OCI-M1 (cell line): ENCODE measurements around the gene RALGAPA2.

Experiments
- DNase-seq: peaks from one replicate; lab custom pipeline; 2025; lab: John Stamatoyannopoulos, UW

RALGAPA2 gene

DNA sequence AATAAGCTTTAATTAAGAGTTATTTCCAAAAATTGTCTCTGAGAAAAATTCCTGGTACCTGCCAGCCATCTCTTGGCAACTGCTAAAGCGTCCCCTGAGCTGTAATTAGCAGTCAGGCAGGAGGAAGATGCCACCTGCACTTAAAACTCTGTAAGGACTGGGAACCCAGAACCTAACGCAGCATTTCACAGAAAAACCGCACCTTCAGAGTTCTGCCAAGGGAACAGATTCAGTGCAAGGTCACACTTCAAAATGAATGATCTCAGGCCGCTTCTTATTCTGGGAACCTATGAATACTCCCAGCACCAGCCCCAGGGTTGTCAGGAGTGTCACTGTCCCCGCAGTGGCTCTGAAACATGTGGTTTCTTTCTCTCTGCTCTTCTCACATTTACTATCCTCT lies 307.8 kb downstream of the RALGAPA2 start:
- no peak for DNase-seq

DNA sequence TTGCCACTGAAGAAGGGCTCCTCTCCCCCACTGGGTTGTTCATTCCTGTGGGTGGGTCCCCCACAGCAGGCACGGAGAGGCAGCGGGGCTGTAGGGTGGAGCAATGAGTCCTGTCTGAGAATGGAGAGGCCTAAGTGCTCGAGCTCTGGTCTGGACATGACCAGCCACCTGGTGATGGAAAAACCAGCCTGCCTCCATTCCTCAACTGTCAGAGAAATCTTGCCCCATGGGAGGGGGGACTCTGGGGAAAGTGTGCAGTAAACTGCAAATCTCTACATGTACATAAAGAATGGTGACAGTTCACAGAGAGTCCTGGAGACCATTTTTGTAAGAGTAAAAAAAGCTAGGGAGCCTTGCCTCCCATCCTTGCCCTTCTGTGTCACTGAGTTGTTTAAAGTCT lies 310.5 kb downstream of the RALGAPA2 start:
- no peak for DNase-seq

DNA sequence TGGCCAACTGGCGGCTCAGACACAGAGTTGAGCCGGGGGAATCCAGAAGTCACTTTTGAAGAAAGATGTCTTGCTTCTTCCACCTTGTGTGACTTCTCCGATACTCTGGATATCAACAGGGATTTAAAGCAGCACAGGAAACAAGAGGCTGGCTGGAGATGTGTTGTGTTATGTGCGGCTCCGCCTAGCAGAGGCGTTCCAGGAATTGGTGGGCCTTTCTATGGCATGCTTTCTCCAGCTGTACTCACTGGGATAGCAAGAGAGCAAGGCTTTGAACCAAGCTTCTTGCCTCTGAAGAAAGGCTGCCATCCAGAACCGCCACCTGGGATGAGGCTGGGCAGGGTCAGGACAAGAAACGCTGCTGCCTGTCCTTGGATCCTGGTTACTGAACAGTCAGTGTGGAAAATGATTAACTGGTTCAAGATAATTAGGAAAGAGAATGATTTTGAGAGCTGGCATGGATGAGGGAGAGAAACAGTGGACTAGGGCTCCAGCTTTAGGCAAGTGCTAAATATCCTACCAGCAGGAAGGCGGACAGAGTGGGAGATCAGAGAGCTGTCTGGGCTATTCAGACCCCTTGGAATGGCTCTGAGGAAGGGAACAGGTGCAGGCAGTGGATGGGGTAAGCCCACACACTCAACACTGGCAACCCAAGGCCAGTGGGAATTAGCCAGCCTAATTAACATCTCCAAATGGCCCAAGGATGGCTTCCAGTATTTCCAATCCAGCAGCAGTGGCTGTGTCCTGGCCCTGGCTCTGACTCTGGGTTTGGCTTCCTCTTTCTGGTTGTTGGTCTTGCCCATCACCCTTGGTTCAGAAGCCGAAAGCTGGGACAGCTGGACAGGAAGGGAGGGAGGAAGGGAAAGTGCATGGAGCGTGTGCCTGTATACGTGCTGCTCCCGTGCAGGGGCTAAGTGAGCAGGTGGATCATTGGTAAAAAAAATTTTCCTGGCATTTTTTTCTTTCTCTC lies 312.6 kb downstream of the RALGAPA2 start:
- no peak for DNase-seq

DNA sequence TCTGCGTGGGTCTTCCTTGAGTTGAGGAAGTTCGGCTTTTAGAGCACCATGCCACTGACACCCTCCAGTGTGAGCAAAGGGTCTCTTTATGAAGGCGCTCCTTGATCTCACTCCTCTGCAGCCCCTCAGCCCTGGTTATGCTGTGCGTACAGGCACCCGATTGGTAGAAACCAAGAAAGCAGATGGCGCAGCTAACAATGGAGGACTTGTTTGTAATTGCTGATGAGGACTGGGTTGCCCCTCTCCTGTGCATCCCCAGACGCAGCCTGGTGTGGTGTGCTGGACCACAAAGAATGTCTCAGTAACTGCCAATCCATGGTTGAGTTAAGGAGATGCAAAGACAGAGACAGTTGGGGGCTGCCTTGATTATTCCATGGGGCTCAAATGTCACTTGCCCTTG lies 314.3 kb downstream of the RALGAPA2 start:
- DNase-seq = no peak

DNA sequence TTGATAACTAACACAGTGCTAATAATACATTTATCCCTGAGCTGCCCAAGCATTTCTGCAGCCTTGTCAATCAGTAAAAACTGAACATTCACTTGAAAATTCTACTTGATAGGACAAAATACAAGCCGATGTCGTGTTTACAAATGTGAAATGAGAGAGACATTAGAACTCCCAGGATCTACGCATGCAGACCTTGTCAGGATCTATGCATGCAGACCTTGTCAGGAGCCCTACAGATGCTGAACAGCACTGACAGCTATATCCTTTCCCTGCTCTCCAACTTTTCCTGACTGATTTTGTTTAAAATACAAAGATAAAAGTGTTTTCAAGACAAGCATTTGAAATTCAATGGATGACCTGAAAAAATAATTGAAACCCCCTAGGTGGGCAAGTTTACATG lies 315.6 kb downstream of the RALGAPA2 start:
- DNase-seq = no peak

DNA sequence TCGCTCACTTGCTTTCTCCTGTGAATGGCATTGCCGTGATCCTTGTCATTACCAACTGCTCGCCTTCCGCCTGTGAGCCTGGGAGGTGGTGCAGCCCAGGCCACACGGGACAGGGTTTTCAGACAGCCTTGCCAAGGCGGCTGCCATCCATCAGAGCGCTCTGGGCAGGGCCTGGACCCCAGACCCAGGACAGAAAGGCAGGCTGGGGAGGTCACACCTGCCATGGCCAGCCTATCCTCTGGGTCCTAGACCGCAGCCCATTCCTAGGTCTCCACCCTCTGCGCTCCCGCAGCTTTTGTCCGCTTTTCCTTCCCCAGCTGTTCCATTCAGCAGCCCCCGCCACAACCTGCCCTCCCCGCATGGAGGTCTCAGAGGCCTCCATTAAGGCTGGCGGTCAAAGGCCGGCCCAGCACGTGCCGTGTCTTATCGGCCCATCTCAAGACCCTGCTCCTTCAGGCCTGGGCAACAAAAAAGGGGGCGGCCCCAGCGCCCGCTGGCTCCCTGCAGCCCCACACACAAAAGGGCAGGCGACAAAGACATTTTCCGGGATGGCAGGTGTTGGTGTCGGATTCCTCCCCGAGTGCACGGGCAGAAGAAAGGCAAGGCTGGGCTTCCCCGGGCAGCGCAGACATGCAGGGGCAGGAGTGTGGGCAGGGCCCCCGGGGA lies 316.4 kb downstream of the RALGAPA2 start:
- no peak for DNase-seq

DNA sequence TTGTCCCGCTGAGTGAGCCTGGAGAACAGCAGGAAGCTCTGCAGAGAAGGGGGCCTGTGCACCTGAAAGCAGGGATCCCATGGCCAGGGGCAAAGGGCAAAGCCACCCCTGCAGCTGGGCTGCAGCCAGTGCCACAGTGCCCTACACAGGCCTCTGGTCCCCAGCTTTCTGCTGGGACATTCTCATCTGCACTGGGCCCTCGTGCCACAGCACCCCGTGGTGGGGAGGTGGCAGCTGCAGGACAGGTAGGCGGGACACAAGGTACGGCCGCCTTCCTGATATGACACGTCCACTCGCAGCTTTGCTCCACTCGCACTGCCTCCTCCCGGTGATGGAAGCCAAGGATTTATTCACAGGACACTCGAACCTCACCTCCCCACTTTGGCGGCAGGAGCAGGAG lies 317.4 kb downstream of the RALGAPA2 start:
- DNase-seq = no peak

DNA sequence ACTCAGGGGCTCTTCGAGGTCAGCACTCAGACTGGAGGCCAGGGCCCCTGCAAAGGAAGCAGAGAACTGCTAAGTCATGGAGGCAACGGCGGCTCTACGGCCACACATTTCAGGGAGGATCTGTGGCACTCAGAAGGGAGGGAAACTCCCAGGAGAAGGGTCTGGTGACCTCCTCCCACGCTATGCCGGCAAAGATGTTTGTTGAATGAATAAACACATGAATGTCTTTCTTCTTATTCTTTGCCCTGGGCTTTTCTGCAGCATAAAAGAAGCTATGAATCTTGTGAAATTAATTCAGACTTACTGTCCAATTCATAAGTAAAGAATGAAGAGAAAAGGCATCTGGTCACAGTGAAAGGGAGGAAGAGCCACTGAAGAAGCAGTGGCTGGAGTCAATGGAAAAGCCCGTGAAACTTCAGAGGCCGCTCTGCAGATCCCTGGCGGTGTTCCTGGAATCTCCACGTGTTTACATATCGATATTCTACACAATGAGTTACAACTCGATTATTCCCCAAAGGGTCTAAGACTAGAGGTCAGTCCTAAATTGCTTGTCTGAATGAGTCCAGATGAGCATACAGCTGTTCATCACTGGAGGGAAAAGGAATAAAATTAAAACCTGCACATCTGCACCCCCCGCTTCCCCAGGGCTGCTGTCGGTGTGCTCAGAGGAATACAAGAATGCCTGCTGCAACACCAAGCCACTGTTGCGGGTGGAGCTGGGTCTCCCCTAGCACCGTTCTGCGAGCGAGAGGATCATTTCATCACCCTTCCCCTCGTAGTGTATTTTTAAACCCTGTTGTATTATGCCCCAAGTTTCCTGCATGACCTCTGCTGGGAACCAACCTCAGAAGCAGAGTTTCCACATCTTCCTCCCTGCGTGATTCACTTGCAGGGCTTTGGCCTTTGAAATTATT lies 319.0 kb downstream of the RALGAPA2 start:
- DNase-seq = peak; percentile 69

DNA sequence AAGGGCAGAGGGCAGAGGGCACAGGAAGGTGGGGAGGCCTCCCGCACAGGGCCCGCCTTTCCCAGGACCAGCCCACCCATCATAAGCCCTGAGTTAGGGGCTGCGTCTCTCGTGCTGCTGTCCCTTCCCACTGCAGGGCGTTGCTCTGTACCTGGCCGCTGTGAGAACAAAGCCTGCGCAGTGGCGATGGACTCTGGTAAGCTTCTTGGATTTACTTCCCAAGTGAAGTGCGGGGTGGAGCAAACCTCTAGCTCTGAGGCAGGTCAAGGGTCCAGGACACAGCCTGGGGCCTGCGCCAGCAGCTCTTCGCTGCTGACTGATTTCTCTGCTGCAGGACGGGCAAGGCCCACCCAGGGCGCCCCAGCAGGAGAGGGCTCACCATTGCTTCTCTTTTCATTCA lies 320.7 kb downstream of the RALGAPA2 start:
- DNase-seq = no peak

DNA sequence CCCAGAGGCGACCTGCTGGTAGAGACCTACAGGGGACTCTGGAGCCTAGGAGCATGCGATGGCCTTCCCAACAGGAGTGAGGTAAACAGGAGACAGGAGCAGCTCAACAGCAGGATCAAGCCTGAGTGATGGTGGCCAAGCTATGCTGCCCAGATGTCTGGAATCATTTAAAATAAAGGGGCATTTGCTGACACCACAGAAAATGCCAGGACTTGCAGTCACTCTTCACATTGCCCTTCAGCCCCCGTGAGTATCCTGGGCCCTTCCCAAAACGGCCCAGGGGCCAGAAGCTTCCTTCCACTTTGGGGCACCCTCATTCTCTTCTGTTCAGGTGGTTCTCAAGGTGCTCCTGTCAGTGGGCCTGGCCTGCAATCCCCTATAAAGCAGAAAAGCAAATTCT lies 321.3 kb downstream of the RALGAPA2 start:
- DNase-seq = no peak

DNA sequence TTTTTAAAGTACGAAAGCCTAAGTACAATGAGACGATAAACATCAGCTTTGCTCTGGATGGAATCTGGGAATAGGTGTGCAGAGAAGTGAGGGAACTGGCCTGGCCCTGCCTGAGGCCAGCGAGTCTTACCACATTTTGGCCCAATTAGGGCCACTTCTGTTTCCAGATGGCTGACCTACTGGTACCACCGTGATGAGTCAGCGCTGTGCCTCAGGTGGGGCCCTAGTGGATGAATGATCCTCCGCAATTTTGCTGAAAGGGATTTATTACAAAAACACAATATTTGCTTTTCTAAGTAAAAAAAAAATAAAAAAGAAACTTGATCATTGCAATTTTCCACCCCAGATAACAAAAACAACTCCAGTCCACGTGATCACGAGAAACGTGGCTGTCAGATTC lies 322.1 kb downstream of the RALGAPA2 start:
- no peak for DNase-seq

DNA sequence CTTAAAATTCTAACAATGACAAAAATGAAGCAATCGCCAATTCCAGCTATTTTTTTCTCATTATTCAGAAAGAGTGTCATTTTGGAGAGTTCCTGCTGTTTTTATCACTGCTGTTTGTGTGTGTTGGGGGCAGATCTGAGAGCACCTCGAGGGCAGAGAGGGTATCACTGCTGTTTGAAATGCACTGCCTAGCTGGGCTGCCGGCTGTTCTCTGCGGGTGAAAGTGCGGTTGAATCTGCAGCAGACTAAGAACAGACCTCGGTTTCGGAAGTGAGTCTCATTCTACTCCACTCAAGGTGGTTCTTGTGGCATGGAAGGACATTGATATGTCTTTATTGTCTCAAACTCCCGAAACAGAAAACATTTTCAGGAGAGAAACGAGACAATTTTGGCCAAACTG lies 326.3 kb downstream of the RALGAPA2 start:
- no peak for DNase-seq

DNA sequence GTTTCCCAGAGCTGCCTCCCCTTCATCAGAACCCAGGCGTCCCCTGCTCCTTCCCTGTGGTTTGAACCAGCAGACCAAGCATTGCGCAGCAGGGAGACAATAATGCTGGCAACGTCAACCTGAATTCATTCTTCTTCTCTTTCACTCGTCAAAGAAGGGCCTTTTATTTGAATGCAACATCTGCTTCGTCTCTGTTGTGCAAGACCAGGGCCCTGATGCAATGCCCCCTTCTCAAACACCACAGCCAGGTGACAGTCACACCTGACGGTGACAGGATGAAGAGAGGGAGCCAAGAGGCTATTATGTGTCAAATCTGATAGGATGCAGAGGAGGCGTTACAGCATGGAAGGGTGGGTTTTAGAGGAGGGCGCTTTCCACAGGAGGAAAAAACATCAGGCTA lies 336.6 kb downstream of the RALGAPA2 start:
- DNase-seq = no peak

DNA sequence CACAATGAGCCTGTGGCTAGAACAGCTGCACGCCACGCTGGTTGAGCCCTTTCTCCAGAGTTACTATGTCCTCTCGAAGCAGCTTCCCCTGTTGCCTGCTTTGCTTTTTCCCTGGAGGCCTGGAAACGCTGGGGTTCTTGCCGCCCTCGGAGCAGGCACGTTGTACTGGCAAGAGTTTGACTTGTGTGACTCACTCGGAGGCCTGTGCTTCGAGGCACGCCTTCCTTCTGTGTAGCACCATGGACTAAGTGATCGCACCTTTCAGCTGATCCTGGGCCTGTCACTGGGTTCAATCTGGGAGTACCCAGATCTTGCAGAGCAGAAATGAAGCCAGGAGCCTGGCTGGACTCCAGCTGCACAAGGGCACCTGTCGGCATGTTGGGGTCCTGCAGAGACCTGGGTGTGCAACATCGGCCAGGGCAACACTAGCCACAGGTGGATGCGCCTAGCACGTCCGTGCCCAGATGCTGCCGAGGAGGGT lies 339.3 kb downstream of the RALGAPA2 start:
- DNase-seq = no peak

DNA sequence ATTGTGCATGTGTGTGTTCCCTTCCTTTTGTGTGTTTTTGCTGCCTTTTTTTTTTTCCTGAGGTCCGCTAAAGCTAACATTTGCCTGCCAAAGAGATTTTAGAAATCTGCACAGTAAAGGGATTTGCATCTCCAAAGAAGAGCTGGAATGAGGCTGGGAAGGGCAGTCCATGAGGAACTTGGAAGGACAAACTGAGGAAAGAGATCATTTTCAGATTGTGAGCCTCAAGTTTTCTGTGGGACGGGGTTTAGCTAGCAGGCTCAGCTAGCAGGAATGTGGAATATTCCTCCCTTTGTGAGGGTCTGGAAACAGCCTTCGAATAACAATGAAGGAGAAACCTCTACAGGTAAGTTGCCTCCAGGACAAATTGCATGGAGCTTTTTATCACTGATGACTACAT lies 340.8 kb downstream of the RALGAPA2 start:
- DNase-seq = no peak

DNA sequence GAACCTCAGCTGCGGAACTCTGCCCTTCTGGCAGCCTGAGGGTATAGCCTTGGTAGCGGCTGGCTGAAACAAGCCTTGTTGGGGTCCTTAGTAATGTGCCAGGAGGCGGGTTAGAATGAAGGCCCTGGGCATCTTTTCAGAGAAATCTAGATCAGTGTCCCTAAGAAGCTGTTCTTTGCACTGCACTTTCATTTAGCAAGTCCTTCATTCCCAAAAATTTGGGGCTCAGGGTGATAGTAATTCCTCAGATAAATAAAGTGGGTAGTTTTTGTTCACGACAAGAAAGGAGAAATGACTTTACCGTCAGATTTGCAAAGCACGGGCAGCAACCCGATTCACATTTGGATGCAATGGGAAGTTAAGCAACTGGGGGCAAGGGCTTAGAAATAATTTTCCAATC lies 341.4 kb downstream of the RALGAPA2 start:
- no peak for DNase-seq

DNA sequence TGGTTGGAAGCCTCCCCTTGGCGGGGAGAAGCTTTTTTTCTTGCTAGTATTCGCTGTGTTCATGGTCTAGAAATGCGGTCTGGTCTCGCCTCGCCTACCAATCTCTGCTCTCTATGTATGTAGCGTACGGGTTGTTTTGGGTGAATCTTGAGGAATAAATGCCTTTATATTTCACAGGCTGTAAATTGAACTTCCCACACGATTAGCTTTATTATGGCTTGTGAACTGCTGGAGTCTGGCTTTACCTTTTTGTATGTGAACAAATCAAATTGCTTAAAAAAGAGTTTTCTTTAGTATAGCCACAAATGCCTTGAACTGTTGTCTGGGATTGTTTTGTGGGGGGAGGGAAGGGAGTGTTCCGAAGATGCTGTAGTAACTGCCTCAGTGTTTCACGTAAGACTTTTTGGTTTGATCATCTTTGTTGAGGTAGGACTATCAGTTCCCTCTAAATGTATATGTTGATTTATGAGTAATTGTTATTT lies 342.3 kb downstream of the RALGAPA2 start:
- DNase-seq = no peak

DNA sequence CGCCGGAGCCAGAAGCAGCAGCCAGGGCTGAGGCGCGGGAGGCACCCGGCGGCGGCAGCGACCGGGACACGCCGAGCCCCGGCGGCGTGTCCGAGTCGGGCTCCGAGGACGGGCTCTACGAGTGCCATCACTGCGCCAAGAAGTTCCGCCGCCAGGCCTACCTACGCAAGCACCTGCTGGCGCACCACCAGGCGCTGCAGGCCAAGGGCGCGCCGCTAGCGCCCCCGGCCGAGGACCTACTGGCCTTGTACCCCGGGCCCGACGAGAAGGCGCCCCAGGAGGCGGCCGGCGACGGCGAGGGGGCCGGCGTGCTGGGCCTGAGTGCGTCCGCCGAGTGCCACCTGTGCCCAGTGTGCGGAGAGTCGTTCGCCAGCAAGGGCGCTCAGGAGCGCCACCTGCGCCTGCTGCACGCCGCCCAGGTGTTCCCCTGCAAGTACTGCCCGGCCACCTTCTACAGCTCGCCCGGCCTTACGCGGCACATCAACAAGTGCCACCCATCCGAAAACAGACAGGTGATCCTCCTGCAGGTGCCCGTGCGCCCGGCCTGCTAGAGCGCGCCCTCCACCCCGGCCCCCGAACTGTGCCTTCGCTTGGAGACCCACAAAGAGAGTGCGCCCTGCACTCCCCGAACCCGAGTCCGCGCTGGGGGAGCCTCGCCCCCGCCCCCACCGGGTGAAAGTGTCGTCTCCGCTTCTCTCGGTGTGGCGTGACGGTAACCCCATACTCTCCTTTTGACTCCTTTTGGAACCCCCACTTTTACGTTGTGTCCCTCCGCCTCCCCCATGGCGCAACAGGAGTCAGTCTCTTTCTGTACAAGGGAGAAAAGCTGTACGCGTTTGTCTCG lies 343.0 kb downstream of the RALGAPA2 start:
- no peak for DNase-seq

DNA sequence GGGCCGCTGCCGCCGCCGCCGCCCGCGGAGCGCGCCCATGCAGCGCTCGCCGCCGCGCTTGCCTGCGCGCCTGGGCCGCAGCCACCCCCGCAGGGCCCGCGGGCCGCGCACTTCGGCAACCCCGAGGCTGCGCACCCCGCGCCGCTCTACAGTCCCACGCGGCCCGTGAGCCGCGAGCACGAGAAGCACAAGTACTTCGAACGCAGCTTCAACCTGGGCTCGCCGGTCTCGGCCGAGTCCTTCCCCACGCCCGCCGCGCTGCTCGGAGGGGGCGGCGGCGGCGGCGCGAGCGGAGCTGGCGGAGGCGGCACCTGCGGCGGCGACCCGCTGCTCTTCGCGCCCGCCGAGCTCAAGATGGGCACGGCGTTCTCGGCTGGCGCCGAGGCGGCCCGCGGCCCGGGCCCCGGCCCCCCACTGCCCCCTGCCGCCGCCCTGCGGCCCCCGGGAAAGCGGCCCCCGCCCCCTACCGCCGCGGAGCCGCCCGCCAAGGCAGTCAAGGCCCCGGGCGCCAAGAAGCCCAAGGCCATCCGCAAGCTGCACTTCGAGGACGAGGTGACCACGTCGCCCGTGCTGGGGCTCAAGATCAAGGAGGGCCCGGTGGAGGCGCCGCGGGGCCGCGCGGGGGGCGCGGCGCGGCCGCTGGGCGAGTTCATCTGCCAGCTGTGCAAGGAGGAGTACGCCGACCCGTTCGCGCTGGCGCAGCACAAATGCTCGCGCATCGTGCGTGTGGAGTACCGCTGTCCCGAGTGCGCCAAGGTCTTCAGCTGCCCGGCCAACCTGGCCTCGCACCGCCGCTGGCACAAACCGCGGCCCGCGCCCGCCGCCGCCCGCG lies 343.8 kb downstream of the RALGAPA2 start:
- DNase-seq = no peak
